Gastrocnemius medialis (tissue), 4 donors: Measurements from ENCODE around the gene DLG1. TPM values are rescaled to one million over a fixed set of nuclear protein-coding genes. Genes with fewer than 3 reads are reported as not detected.

Experiments
- ATAC-seq, 2 donors: fragments of 150-250 bp; one replicate each; pipeline ENCODE4 v1.9.1; 2016
- DNase-seq, 2 donors: peaks; one replicate each; pipeline ENCODE4 v3.0.0-alpha.2; 2019
- H3K27ac ChIP-seq, 4 donors: fragments of 200-600 bp; sonication (generic); 1 replicate in 1 of 4; 2 replicates in 3 of 4; pipeline ENCODE4 v1.5.1; 2016 to 2018; ENCODE audit warnings: mild to moderate bottlenecking in 2 of 4, moderate library complexity in 1 of 4
- H3K27me3 ChIP-seq, 3 donors: fragments of 200-600 bp; sonication (generic) in 2 of 3; 1 replicate in 1 of 3; 2 replicates in 2 of 3; pipeline versions ENCODE4 v1.5.1 to v1.6.0; 2016 to 2019; ENCODE audit warnings: mild to moderate bottlenecking in 1 of 3, moderate library complexity in 1 of 3
- H3K36me3 ChIP-seq, 2 donors: fragments of 200-600 bp; sonication (generic) in 1 of 2; one replicate each; pipeline ENCODE4 v1.5.1; 2017 to 2018
- H3K4me1 ChIP-seq, 2 donors: fragments of 200-600 bp; sonication (generic) in 1 of 2; one replicate each; pipeline ENCODE4 v1.5.1; 2016 to 2017; ENCODE audit warnings: mild to moderate bottlenecking in 2 of 2
- H3K4me3 ChIP-seq, 4 donors: fragments of 200-600 bp; sonication (generic) in 3 of 4; 1 replicate in 1 of 4; 2 replicates in 3 of 4; pipeline ENCODE4 v1.5.1; 2016 to 2019; ENCODE audit warnings: mild to moderate bottlenecking in 2 of 4
- H3K9me3 ChIP-seq, 3 donors: fragments of 200-600 bp; sonication (generic) in 2 of 3; 1 replicate in 1 of 3; 2 replicates in 2 of 3; pipeline ENCODE4 v1.5.1; 2016 to 2019
- POLR2A ChIP-seq, 2 donors: fragments of 450-650 bp; IDR thresholded peaks; one replicate each; pipeline ENCODE4 v1.6.1; 2017; ENCODE audit warnings: antibody characterized with exemption in 2 of 2, mild to moderate bottlenecking in 2 of 2, moderate library complexity in 2 of 2
- in situ Hi-C, 4 donors: fragments of 200-750 bp; cut with MboI; loops; one replicate each; pipeline versions ENCODE4 v1.15.0 to v1.8.0; 2017; ENCODE audit warnings: low sequenced_read_pairs in 4 of 4
- intact Hi-C: fragments of 100-400 bp; cut with DNase I; formaldehyde crosslinking; loops from one replicate; pipeline ENCODE4 v1.15.1; 2023; ENCODE audit warnings: low total_unique reads
- total RNA-seq, 4 donors: library from RNA; depleted of rRNA; stranded (reverse); fragments of >200 nt; gene quantifications; one replicate each; pipeline versions ENCODE4 v1.1.0 to v1.2.3, GENCODE V29; 2016
- TF ChIP-seq, protein P1 (sequence below), 5 experiments: fragments of 450-650 bp in 3 of 5; fragments of 200-600 bp in 2 of 5; sonication (generic) in 2 of 5; IDR thresholded peaks in 4 of 5; conservative IDR thresholded peaks in 1 of 5; 1 replicate in 4 of 5; 2 replicates in 1 of 5; pipeline ENCODE4 v1.5.1; 2016 to 2019; ENCODE audit warnings: antibody characterized with exemption in 5 of 5, mild to moderate bottlenecking in 3 of 5, moderate library complexity in 3 of 5

The DLG1 gene
- total RNA-seq, 4 donors from 2014 or later, result 41.4 to 112 (median 61.1) TPM

DNA sequence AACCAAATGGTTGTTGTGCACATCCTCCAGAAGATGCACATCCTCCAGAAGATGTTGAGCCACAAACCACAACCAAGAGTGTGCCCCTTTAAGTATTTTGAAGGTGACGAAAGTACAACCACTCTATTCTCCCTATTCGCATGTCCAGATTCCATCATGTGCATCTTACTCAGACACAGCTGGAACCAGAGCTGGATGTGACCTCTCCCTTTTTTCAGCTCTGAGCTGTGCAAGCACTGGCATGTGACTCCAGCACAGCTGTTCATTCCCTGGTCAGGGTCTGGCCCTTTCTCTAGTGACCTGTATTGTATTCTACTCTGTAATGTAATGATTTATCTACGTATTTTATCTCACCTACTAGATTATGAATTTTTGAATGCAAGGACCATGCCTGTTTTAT lies 29.3 kb upstream of the DLG1 start:
- peak; percentile 20 to 43 for DNase-seq
- no peaks in the 10 kb centered on the region for H3K36me3 ChIP-seq
- no peaks in the 10 kb centered on the region for H3K9me3 ChIP-seq
- H3K27ac ChIP-seq, result peak overlapping the region in 2 of 4 donors; percentile 47 to 49
- H3K4me3 ChIP-seq, result no peak overlapping the region
- intact Hi-C loops, result loop anchor here (2.0 kb wide), 1 partner anchor 25 kb away; no protein-coding TSS in a partner anchor
- in situ Hi-C loops, result no loop called here
- H3K27me3 ChIP-seq, result no peaks in the 10 kb centered on the region
- no peak for TF ChIP-seq POLR2A (IDR thresholded peaks at IDR 0.05)
- TF ChIP-seq, protein P1, sequence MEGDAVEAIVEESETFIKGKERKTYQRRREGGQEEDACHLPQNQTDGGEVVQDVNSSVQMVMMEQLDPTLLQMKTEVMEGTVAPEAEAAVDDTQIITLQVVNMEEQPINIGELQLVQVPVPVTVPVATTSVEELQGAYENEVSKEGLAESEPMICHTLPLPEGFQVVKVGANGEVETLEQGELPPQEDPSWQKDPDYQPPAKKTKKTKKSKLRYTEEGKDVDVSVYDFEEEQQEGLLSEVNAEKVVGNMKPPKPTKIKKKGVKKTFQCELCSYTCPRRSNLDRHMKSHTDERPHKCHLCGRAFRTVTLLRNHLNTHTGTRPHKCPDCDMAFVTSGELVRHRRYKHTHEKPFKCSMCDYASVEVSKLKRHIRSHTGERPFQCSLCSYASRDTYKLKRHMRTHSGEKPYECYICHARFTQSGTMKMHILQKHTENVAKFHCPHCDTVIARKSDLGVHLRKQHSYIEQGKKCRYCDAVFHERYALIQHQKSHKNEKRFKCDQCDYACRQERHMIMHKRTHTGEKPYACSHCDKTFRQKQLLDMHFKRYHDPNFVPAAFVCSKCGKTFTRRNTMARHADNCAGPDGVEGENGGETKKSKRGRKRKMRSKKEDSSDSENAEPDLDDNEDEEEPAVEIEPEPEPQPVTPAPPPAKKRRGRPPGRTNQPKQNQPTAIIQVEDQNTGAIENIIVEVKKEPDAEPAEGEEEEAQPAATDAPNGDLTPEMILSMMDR (IDR thresholded peaks at IDR 0.05 in 4 of 5, conservative IDR thresholded peaks at IDR 0.05 in 1 of 5), result no peak
- peaks cover 3 to 17% of the 10 kb centered on the region in 2 donors for H3K4me1 ChIP-seq
- ATAC-seq, result peak; percentile 93 to 95

DNA sequence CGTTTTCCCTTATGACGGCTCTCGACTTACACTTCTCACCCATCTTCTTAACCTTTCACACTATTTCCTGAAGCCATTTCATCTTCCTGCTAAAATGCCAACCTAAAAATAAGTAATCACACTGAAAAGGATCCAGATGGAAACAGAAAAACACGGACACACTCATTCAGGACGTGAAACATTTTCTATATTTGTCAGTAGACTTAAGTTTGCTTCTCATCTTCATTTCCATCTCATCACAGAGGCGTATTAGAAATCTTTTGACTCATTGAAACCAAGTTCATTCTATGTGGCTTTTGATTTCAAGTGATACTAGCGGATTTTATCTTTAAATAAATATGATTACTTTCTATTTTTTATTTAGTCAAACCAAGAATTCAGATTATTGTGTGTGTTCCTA lies 27.4 kb upstream of the DLG1 start:
- H3K4me1 ChIP-seq, result peaks cover 3 to 17% of the 10 kb centered on the region in 2 donors
- TF ChIP-seq, protein P1 (IDR thresholded peaks at IDR 0.05 in 4 of 5, conservative IDR thresholded peaks at IDR 0.05 in 1 of 5), result no peak
- no peak for TF ChIP-seq POLR2A (IDR thresholded peaks at IDR 0.05)
- ATAC-seq, result peak in 1 of 2 donors; percentile 49
- in situ Hi-C loops (no loop called here), intact Hi-C loops (no loop called here)
- no peaks in the 10 kb centered on the region for H3K36me3 ChIP-seq
- no peaks in the 10 kb centered on the region for H3K27me3 ChIP-seq
- H3K27ac ChIP-seq, result peak overlapping the region in 2 of 4 donors; percentile 57 to 61
- DNase-seq, result no peak
- H3K4me3 ChIP-seq, result no peak overlapping the region
- H3K9me3 ChIP-seq, result no peaks in the 10 kb centered on the region

DNA sequence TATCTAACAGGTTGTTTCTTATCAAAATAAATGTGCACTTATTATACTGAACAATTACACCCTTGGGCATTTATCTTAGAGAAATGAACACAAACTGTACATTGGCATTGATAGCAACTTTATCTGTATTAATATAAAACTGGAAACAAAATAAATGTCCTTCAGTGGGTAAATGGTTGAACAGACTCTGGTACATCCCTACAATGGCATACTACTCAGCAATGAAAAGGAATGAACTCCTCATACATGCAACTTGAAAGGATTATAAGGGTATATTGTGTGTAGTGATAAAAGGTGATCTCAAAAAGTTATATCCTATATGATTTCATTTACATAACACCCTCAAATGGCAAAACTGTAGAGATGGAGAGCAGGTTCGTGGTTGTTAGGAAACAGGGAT lies 23.7 kb upstream of the DLG1 start:
- DNase-seq (no peak), ATAC-seq (no peak)
- H3K4me3 ChIP-seq, result no peak overlapping the region
- H3K27ac ChIP-seq, result no peak overlapping the region
- H3K27me3 ChIP-seq, result no peaks in the 10 kb centered on the region
- no peaks in the 10 kb centered on the region for H3K36me3 ChIP-seq
- TF ChIP-seq POLR2A (IDR thresholded peaks at IDR 0.05), result no peak
- TF ChIP-seq, protein P1 (IDR thresholded peaks at IDR 0.05 in 4 of 5, conservative IDR thresholded peaks at IDR 0.05 in 1 of 5), result no peak
- H3K4me1 ChIP-seq, result peaks cover 0 to 14% of the 10 kb centered on the region in 2 donors
- in situ Hi-C loops, result no loop called here
- intact Hi-C loops, result no loop called here
- no peaks in the 10 kb centered on the region for H3K9me3 ChIP-seq

DNA sequence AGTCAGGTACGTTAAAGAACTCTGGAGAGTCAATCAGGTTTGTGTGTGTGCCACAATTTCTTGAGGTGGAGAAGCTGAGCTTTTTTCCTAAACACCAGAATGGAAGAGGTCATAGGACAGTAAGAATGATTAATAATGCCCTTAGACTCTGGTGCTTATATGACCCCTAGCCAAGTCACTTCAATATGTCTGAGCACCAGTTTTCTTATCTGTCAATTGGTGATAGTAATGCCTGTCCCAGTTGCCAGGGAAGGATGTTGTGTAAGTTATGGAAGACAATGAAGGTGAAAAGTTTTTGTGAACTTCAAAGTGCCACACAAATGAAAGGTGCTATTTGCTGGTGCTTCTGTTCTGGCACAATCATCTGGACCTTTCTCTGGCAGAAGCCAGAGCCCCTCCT lies 22.2 kb upstream of the DLG1 start:
- no peaks in the 10 kb centered on the region for H3K27me3 ChIP-seq
- TF ChIP-seq POLR2A (IDR thresholded peaks at IDR 0.05), result no peak
- TF ChIP-seq, protein P1 (IDR thresholded peaks at IDR 0.05 in 4 of 5, conservative IDR thresholded peaks at IDR 0.05 in 1 of 5), result no peak
- no peak for DNase-seq
- no peak for ATAC-seq
- intact Hi-C loops (no loop called here), in situ Hi-C loops (no loop called here)
- no peak overlapping the region for H3K4me3 ChIP-seq
- no peaks in the 10 kb centered on the region for H3K36me3 ChIP-seq
- H3K4me1 ChIP-seq, result peaks cover 0 to 5% of the 10 kb centered on the region in 2 donors
- no peaks in the 10 kb centered on the region for H3K9me3 ChIP-seq
- H3K27ac ChIP-seq, result no peak overlapping the region
